WTC11 (cell line): ENCODE data around the gene TERF2IP. TPM values are rescaled to one million over a fixed set of nuclear protein-coding genes. Genes with fewer than 3 reads are reported as not detected.
A peak's percentile ranks its signal among the peaks of the same experiment; 100 is the strongest.

Source experiments
- ATAC-seq: fragments of 200-7000 bp; cut with Tn5 transposase; 2 replicates; pipeline ENCODE4 v1.10.0; 2021; ENCODE audit warnings: mild to moderate bottlenecking, moderate library complexity
- CTCF ChIA-PET: fragments of 300-600 bp; sonication (Branson Sonifier 250); formaldehyde crosslinking; loops from one replicate; lab custom pipeline; 2021; ENCODE audit warnings: antibody characterized with exemption; lab: Charles Lee
- POLR2A ChIA-PET: fragments of 350-600 bp; sonication (Branson Sonifier 250); formaldehyde crosslinking; loops from one replicate; lab custom pipeline; 2021; ENCODE audit warnings: antibody characterized with exemption; lab: Charles Lee
- DNase-seq: peaks from one replicate; pipeline ENCODE4 v3.0.0; 2021; ENCODE audit warnings: low spot score
- H3K27ac Mint-ChIP-seq: 2 replicates; pipeline ENCODE4 v1.8.0; 2021; ENCODE audit warnings: mixed read lengths
- H3K27me3 Mint-ChIP-seq: 2 replicates; pipeline ENCODE4 v1.8.0; 2021; ENCODE audit warnings: low read depth, mild to moderate bottlenecking, moderate library complexity, mixed read lengths
- H3K36me3 Mint-ChIP-seq: 2 replicates; pipeline ENCODE4 v1.8.0; 2021; ENCODE audit warnings: mixed read lengths
- H3K4me1 Mint-ChIP-seq: 2 replicates; pipeline ENCODE4 v1.8.0; 2022; ENCODE audit warnings: mixed read lengths
- H3K4me3 Mint-ChIP-seq: 2 replicates; pipeline ENCODE4 v1.8.0; 2021; ENCODE audit warnings: mild to moderate bottlenecking, moderate library complexity, mixed read lengths
- H3K9me3 Mint-ChIP-seq: 2 replicates; pipeline ENCODE4 v1.8.0; 2021; ENCODE audit warnings: mixed read lengths
- ATF1 ChIP-seq: sonication (generic); formaldehyde crosslinking; IDR thresholded peaks from 2 replicates; pipeline ENCODE4 v1.8.1; 2023; ENCODE audit warnings: mild to moderate bottlenecking, moderate library complexity, missing genetic modification reagents
- CREB1 ChIP-seq: sonication (generic); formaldehyde crosslinking; IDR thresholded peaks from 2 replicates; pipeline ENCODE4 v1.8.0; 2023; ENCODE audit warnings: mild to moderate bottlenecking, missing genetic modification reagents
- CTCF ChIP-seq: fragments of 200-600 bp; IDR thresholded peaks from 2 replicates; pipeline ENCODE4 v1.8.0; 2022; ENCODE audit warnings: antibody characterized with exemption
- HMGXB4 ChIP-seq: sonication (generic); formaldehyde crosslinking; IDR thresholded peaks from 2 replicates; pipeline ENCODE4 v1.8.1; 2023; ENCODE audit warnings: mild to moderate bottlenecking, moderate library complexity, missing genetic modification reagents
- JUN ChIP-seq: sonication (generic); formaldehyde crosslinking; IDR thresholded peaks from 2 replicates; pipeline ENCODE4 v1.8.0; 2023; ENCODE audit warnings: mild to moderate bottlenecking, missing genetic modification reagents
- MAX ChIP-seq: sonication (generic); formaldehyde crosslinking; IDR thresholded peaks from 2 replicates; pipeline ENCODE4 v1.8.0; 2022; ENCODE audit warnings: mild to moderate bottlenecking, missing genetic modification reagents
- NR1H2 ChIP-seq: sonication (generic); formaldehyde crosslinking; IDR thresholded peaks from 2 replicates; pipeline ENCODE4 v1.9.0; 2021; ENCODE audit warnings: mild to moderate bottlenecking, moderate library complexity, missing genetic modification reagents
- SMAD3 ChIP-seq: sonication (generic); formaldehyde crosslinking; IDR thresholded peaks from 2 replicates; pipeline ENCODE4 v1.8.0; 2022; ENCODE audit warnings: missing genetic modification reagents, mild to moderate bottlenecking, borderline replicate concordance
- ZBTB43 ChIP-seq: sonication (generic); formaldehyde crosslinking; IDR thresholded peaks from 2 replicates; pipeline ENCODE4 v1.8.1; 2023; ENCODE audit warnings: mild to moderate bottlenecking, missing genetic modification reagents
- ZNF317 ChIP-seq: sonication (generic); formaldehyde crosslinking; IDR thresholded peaks from 2 replicates; pipeline ENCODE4 v1.8.1; 2023; ENCODE audit warnings: low read depth, mild to moderate bottlenecking, moderate library complexity, missing genetic modification reagents, borderline replicate concordance
- ZNF396 ChIP-seq: fragments of 250-450 bp; sonication (Bioruptor Pico); IDR thresholded peaks from 2 replicates; pipeline ENCODE4 v1.8.0; 2021; ENCODE audit warnings: mild to moderate bottlenecking, moderate library complexity, borderline replicate concordance
- ZNF416 ChIP-seq: fragments of 250-450 bp; sonication (Bioruptor Pico); IDR thresholded peaks from 2 replicates; pipeline ENCODE4 v1.9.0; 2021; ENCODE audit warnings: mild to moderate bottlenecking, inconsistent platforms
- ZNF425 ChIP-seq: fragments of 250-450 bp; sonication (Bioruptor Pico); conservative IDR thresholded peaks from 2 replicates; pipeline ENCODE4 v1.9.0; 2021; ENCODE audit warnings: mild to moderate bottlenecking
- ZSCAN18 ChIP-seq: fragments of 250-450 bp; sonication (Bioruptor Pico); IDR thresholded peaks from 2 replicates; pipeline ENCODE4 v2.1.2; 2022; ENCODE audit warnings: mild to moderate bottlenecking, moderate library complexity
- total RNA-seq: library from RNA; stranded (reverse); gene quantifications from 3 replicates; pipeline ENCODE4 v1.2.3, GENCODE V29; 2021
- TF ChIP-seq, protein P1 (sequence below): sonication (generic); formaldehyde crosslinking; IDR thresholded peaks from 2 replicates; pipeline ENCODE4 v1.8.1; 2022; ENCODE audit warnings: mild to moderate bottlenecking, missing genetic modification reagents, moderate library complexity, borderline replicate concordance
- TF ChIP-seq, protein P2 (sequence below): sonication (generic); formaldehyde crosslinking; IDR thresholded peaks from 2 replicates; pipeline ENCODE4 v1.8.0; 2022; ENCODE audit warnings: missing genetic modification reagents

Gene TERF2IP
- total RNA-seq, 1 experiment from 2014 or later = 14.7 TPM

GRCh38 chr16:75687361-75687760 is 39.8 kb downstream of the TERF2IP start (continued):
- TF ChIP-seq, protein P1, sequence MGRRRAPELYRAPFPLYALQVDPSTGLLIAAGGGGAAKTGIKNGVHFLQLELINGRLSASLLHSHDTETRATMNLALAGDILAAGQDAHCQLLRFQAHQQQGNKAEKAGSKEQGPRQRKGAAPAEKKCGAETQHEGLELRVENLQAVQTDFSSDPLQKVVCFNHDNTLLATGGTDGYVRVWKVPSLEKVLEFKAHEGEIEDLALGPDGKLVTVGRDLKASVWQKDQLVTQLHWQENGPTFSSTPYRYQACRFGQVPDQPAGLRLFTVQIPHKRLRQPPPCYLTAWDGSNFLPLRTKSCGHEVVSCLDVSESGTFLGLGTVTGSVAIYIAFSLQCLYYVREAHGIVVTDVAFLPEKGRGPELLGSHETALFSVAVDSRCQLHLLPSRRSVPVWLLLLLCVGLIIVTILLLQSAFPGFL (CRISPR knock-in tag) = no peak
- TF ChIP-seq MAX (CRISPR knock-in tag) (no peak), ZSCAN18 (CRISPR knock-in tag) (no peak), JUN (CRISPR knock-in tag) (no peak), CTCF (no peak), ZNF396 (CRISPR knock-in tag) (no peak)
- TF ChIP-seq, all 79 proteins: peak for 0

DNA sequence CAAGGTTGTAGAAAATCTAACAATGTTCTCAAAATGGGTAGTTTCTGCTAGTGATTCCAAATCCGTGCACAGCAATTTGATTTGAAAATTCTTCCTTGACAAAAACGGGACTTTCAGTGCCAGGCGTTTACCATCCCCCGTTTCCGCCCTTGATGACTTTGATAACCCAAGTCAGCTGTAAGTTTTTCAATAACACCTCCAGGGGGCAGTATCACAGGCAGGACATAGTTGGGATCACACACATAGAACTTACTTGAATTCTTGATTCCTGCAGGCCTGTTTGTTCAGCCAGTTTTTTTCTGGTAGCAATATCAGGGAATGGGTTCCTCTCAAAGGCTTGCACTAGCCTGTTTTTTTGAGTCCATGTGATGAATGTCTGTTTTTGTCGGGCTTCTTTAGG is 48.1 kb downstream of the TERF2IP start:
- no peak overlapping the region for H3K4me3 Mint-ChIP-seq
- POLR2A ChIA-PET = no interaction called here
- H3K4me1 Mint-ChIP-seq = no peaks in the 10 kb centered on the region
- peak; percentile 58 for ATAC-seq
- DNase-seq = no peak
- H3K9me3 Mint-ChIP-seq = peaks cover 36% of the 10 kb centered on the region
- H3K27ac Mint-ChIP-seq = no peak overlapping the region
- peaks cover under 1% of the 10 kb centered on the region for H3K36me3 Mint-ChIP-seq
- TF ChIP-seq CTCF = peak; percentile 28; the same call in 1 of the 2 replicates
- TF ChIP-seq, protein P2, sequence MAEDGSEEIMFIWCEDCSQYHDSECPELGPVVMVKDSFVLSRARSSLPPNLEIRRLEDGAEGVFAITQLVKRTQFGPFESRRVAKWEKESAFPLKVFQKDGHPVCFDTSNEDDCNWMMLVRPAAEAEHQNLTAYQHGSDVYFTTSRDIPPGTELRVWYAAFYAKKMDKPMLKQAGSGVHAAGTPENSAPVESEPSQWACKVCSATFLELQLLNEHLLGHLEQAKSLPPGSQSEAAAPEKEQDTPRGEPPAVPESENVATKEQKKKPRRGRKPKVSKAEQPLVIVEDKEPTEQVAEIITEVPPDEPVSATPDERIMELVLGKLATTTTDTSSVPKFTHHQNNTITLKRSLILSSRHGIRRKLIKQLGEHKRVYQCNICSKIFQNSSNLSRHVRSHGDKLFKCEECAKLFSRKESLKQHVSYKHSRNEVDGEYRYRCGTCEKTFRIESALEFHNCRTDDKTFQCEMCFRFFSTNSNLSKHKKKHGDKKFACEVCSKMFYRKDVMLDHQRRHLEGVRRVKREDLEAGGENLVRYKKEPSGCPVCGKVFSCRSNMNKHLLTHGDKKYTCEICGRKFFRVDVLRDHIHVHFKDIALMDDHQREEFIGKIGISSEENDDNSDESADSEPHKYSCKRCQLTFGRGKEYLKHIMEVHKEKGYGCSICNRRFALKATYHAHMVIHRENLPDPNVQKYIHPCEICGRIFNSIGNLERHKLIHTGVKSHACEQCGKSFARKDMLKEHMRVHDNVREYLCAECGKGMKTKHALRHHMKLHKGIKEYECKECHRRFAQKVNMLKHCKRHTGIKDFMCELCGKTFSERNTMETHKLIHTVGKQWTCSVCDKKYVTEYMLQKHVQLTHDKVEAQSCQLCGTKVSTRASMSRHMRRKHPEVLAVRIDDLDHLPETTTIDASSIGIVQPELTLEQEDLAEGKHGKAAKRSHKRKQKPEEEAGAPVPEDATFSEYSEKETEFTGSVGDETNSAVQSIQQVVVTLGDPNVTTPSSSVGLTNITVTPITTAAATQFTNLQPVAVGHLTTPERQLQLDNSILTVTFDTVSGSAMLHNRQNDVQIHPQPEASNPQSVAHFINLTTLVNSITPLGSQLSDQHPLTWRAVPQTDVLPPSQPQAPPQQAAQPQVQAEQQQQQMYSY (CRISPR knock-in tag) = no peak
- peaks cover 1% of the 10 kb centered on the region; the same call in 1 of the 2 replicates for H3K27me3 Mint-ChIP-seq
- CTCF ChIA-PET = interaction anchor here (0.6 to 1.4 kb wide), 3 partner anchors 17 to 69 kb away, joined by 3 to 5 read pairs (median 4); no protein-coding TSS in a partner anchor

GRCh38 chr16:75697571-75697970 is 50.0 kb downstream of the TERF2IP start:
- no peak for DNase-seq
- Mint-ChIP-seq H3K9me3 (peaks cover 28% of the 10 kb centered on the region), H3K36me3 (no peaks in the 10 kb centered on the region), H3K4me3 (no peak overlapping the region), H3K27ac (no peak overlapping the region), H3K4me1 (no peaks in the 10 kb centered on the region), H3K27me3 (no peaks in the 10 kb centered on the region)
- ChIA-PET CTCF (no interaction called here), POLR2A (no interaction called here)
- no peak for ATAC-seq
- no peak for TF ChIP-seq ZNF425 (CRISPR knock-in tag)
- no peak for TF ChIP-seq HMGXB4 (CRISPR knock-in tag)
- no peak for TF ChIP-seq NR1H2 (CRISPR knock-in tag)
- no peak for TF ChIP-seq SMAD3
- TF ChIP-seq ZBTB43 (CRISPR knock-in tag) = no peak
- TF ChIP-seq ZNF416 (CRISPR knock-in tag) = no peak
- TF ChIP-seq ATF1 (CRISPR knock-in tag) = no peak
- no peak for TF ChIP-seq CREB1 (CRISPR knock-in tag)
- TF ChIP-seq ZNF317 (CRISPR knock-in tag) = no peak
